HG02798 (cell line): Measurements from ENCODE around the gene SART1.
"Not testable (repeated sequence)": the region's sequence is repeated elsewhere in the genome, so short reads cannot be mapped to it uniquely, and the experiment has no call there.

Experiments
- ATAC-seq: cut with Tn5 transposase; IDR thresholded peaks from one replicate; pipeline ENCODE4 v1.9.1; 2021; ENCODE audit warnings: mild to moderate bottlenecking; ENCODE audit not compliant: unreplicated experiment, poor library complexity

The SART1 gene

GRCh38 chr11:65982824-65983588 lies 21.5 kb downstream of the SART1 start:
- no peak for ATAC-seq

- ATAC-seq = no peak
Observed at GRCh38 chr11:65983589-65983987, 22.1 kb downstream of the SART1 start.

GRCh38 chr11:65987336-65987735 lies 25.8 kb downstream of the SART1 start:
- ATAC-seq = no peak

GRCh38 chr11:65988791-65989592 lies 27.5 kb downstream of the SART1 start:
- peak; percentile 94 for ATAC-seq

GRCh38 chr11:65992056-65992455 lies 30.5 kb downstream of the SART1 start:
- no peak for ATAC-seq

GRCh38 chr11:65997286-65997685 lies 35.8 kb downstream of the SART1 start:
- no peak for ATAC-seq

- peak; percentile 75 for ATAC-seq
Observed at GRCh38 chr11:66001942-66002647, 40.6 kb downstream of the SART1 start, which contains the start of the genes BANF1 and EIF1AD. BANF1 (plus strand) TSS chr11:66002503; CDS start chr11:66003251, 748 bp downstream. EIF1AD (minus strand) TSS chr11:66002157; CDS start chr11:66000389, 1,768 bp downstream.

GRCh38 chr11:66002648-66003225 lies 41.2 kb downstream of the SART1 start:
- peak; percentile 71 for ATAC-seq

- ATAC-seq = no peak
Observed at GRCh38 chr11:66003291-66003690, 41.8 kb downstream of the SART1 start.

- no peak for ATAC-seq
Observed at GRCh38 chr11:66004186-66004585, 42.7 kb downstream of the SART1 start.

- ATAC-seq = no peak
Observed at GRCh38 chr11:66006134-66006890, 44.8 kb downstream of the SART1 start.

- ATAC-seq = no peak
Observed at GRCh38 chr11:66006891-66007176, 45.3 kb downstream of the SART1 start.

GRCh38 chr11:66007201-66007634 lies 45.7 kb downstream of the SART1 start:
- ATAC-seq = no peak

- ATAC-seq = no peak
Observed at GRCh38 chr11:66008095-66008467, 46.5 kb downstream of the SART1 start.

GRCh38 chr11:66008468-66009101 lies 47.1 kb downstream of the SART1 start:
- no peak for ATAC-seq

GRCh38 chr11:66010036-66010435 lies 48.5 kb downstream of the SART1 start:
- not testable (repeated sequence) for ATAC-seq

GRCh38 chr11:66011239-66011784 lies 49.8 kb downstream of the SART1 start:
- no peak for ATAC-seq

GRCh38 chr11:66011785-66012303 lies 50.3 kb downstream of the SART1 start, which contains the start of gene CST6:
CST6 (plus strand) TSS chr11:66012008; CDS start chr11:66012045, 37 bp downstream.
- ATAC-seq = no peak
